ENCODE measurements around the gene RND2. TPM values are rescaled to one million over a fixed set of nuclear protein-coding genes. Genes with fewer than 3 reads are reported as not detected.

The RND2 gene
- total and polyA plus RNA-seq, 2 of the 13 experiments (the other 11 are each of a cell fraction or from before 2014, with no cell fraction given), result 0.05 to 0.11 TPM

DNA sequence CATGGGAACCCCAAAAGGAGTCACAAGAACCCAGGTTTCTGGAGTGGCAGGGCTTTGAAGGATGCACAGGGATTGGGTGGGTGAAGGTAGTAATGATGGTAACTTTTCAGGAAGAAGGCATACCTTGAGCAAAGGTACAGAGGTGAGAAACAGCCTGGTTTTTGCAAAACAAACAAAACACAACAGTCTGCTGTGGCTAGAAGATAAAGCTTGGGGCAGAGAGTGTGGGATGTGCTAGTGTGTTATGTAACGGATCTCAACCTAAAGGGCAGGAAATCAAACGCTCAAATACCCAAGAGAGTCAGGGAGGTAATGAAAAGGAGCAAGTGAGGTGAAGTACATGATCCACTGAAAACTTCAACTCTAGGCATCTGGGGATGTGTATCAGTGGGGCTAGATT, 49.8 kb upstream of the RND2 start (continued):
- TF ChIP-seq, protein P1, sequence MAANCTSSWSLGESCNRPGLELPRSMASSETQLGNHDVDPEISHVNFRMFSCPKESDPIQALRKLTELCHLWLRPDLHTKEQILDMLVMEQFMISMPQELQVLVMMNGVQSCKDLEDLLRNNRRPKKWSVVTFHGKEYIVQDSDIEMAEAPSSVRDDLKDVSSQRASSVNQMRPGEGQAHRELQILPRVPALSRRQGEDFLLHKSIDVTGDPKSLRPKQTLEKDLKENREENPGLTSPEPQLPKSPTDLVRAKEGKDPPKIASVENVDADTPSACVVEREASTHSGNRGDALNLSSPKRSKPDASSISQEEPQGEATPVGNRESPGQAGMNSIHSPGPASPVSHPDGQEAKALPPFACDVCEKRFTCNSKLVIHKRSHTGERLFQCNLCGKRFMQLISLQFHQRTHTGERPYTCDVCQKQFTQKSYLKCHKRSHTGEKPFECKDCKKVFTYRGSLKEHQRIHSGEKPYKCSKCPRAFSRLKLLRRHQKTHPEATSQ (CRISPR knock-in tag; IDR thresholded peaks at IDR 0.05; ENCODE audit: borderline replicate concordance), result no peak
- no peak for TF ChIP-seq ZNF3 (CRISPR knock-in tag; IDR thresholded peaks at IDR 0.05)
- TF ChIP-seq RARA (CRISPR knock-in tag; IDR thresholded peaks at IDR 0.05), result peak; percentile 68; the same call in 1 of the 2 replicates
- no peak for TF ChIP-seq ZNF432 (CRISPR knock-in tag; IDR thresholded peaks at IDR 0.05; ENCODE audit: borderline replicate concordance)
- peak; percentile 44; the same call in 1 of the 2 replicates for TF ChIP-seq SAP130 (CRISPR knock-in tag; IDR thresholded peaks at IDR 0.05; ENCODE audit: low read depth)
- peak; percentile 48; the same call in 1 of the 2 replicates for TF ChIP-seq ZNF792 (CRISPR knock-in tag; IDR thresholded peaks at IDR 0.05)
- no peak for TF ChIP-seq ZZZ3 (CRISPR knock-in tag; IDR thresholded peaks at IDR 0.05; ENCODE audit: borderline replicate concordance)
- 0 out of 2 replicates have a peak, but pooled peaks have one; percentile 38 for TF ChIP-seq ZFP1 (CRISPR knock-in tag; IDR thresholded peaks at IDR 0.05)
- TF ChIP-seq PPARG (CRISPR knock-in tag; conservative IDR thresholded peaks at IDR 0.05), result 0 out of 2 replicates have a peak, but pooled peaks have one; percentile 40
- TF ChIP-seq GABPA (IDR thresholded peaks at IDR 0.05; ENCODE audit: low read depth, low read length), result no peak
- TF ChIP-seq GABPA (CRISPR knock-in tag; IDR thresholded peaks at IDR 0.05; ENCODE audit: low read depth), result no peak
- no peak for TF ChIP-seq HES4 (CRISPR knock-in tag; IDR thresholded peaks at IDR 0.05; ENCODE audit: borderline replicate concordance)
- peak; percentile 22; the same call in 1 of the 2 replicates for TF ChIP-seq HMG20A (CRISPR knock-in tag; IDR thresholded peaks at IDR 0.05; ENCODE audit: borderline replicate concordance)
- peak; percentile 92 for TF ChIP-seq BCL6 (CRISPR knock-in tag; IDR thresholded peaks at IDR 0.05)
- TF ChIP-seq, protein P2, sequence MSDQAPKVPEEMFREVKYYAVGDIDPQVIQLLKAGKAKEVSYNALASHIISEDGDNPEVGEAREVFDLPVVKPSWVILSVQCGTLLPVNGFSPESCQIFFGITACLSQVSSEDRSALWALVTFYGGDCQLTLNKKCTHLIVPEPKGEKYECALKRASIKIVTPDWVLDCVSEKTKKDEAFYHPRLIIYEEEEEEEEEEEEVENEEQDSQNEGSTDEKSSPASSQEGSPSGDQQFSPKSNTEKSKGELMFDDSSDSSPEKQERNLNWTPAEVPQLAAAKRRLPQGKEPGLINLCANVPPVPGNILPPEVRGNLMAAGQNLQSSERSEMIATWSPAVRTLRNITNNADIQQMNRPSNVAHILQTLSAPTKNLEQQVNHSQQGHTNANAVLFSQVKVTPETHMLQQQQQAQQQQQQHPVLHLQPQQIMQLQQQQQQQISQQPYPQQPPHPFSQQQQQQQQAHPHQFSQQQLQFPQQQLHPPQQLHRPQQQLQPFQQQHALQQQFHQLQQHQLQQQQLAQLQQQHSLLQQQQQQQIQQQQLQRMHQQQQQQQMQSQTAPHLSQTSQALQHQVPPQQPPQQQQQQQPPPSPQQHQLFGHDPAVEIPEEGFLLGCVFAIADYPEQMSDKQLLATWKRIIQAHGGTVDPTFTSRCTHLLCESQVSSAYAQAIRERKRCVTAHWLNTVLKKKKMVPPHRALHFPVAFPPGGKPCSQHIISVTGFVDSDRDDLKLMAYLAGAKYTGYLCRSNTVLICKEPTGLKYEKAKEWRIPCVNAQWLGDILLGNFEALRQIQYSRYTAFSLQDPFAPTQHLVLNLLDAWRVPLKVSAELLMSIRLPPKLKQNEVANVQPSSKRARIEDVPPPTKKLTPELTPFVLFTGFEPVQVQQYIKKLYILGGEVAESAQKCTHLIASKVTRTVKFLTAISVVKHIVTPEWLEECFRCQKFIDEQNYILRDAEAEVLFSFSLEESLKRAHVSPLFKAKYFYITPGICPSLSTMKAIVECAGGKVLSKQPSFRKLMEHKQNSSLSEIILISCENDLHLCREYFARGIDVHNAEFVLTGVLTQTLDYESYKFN (CRISPR knock-in tag; conservative IDR thresholded peaks at IDR 0.05), result 0 out of 2 replicates have a peak, but pooled peaks have one; percentile 31
- no peak for TF ChIP-seq SUZ12 (IDR thresholded peaks at IDR 0.05; ENCODE audit: low read depth, low read length)
- peak; percentile 34; the same call in 1 of the 2 replicates for TF ChIP-seq ERF (CRISPR knock-in tag; IDR thresholded peaks at IDR 0.05)
- no peak for TF ChIP-seq PCBP2 (optimal IDR thresholded peaks at IDR 0.05; ENCODE audit: low read depth, low read length, poor library complexity, severe bottlenecking)
- no peak for TF ChIP-seq IKZF4 (CRISPR knock-in tag; IDR thresholded peaks at IDR 0.05; ENCODE audit: borderline replicate concordance, low read depth, not compliant biosample characterization)
- peak; percentile 39; the same call in 1 of the 2 replicates for TF ChIP-seq GATAD2A (CRISPR knock-in tag; IDR thresholded peaks at IDR 0.05)
- no peak for TF ChIP-seq ZSCAN22 (CRISPR knock-in tag; IDR thresholded peaks at IDR 0.05)
- no peak for TF ChIP-seq HNRNPL (IDR thresholded peaks at IDR 0.05; ENCODE audit: low read depth, low read length)
- TF ChIP-seq, protein P3, sequence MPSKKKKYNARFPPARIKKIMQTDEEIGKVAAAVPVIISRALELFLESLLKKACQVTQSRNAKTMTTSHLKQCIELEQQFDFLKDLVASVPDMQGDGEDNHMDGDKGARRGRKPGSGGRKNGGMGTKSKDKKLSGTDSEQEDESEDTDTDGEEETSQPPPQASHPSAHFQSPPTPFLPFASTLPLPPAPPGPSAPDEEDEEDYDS (CRISPR knock-in tag; IDR thresholded peaks at IDR 0.05), result peak; percentile 38; the same call in 1 of the 2 replicates

All from HepG2 (cell line).